SK-N-SH (cell line): ENCODE results near the gene KRTAP4-12. TPM values are rescaled to one million over a fixed set of nuclear protein-coding genes. Genes with fewer than 3 reads are reported as not detected.
"Not testable (repeated sequence)": the region's sequence is repeated elsewhere in the genome, so short reads cannot be mapped to it uniquely, and the experiment has no call there.

Experiments used
- CTCF ChIA-PET: fragments of 300-600, 350-600 bp; formaldehyde crosslinking; extraction: SDS; loops from one replicate; lab custom pipeline; 2021; lab: Yijun Ruan, JAX
- POLR2A ChIA-PET: fragments of 350-600 bp; sonication (Branson Sonifier 250); formaldehyde crosslinking; extraction: SDS; loops from one replicate; lab custom pipeline; 2020; ENCODE audit warnings: antibody characterized with exemption, inconsistent platforms; lab: Yijun Ruan, JAX
- DNase-seq: peaks from one replicate; pipeline ENCODE4 v3.0.0; 2012
- H2AFZ ChIP-seq: fragments of 200-600 bp; sonication (generic); 2 replicates; pipeline ENCODE4 v1.8.1; 2016; ENCODE audit warnings: antibody characterized with exemption, mild to moderate bottlenecking, low read depth
- H3F3A ChIP-seq: fragments of 200-600 bp; sonication (generic); replicated peaks from 2 replicates; pipeline ENCODE3; 2016; ENCODE audit warnings: antibody characterized with exemption, mild to moderate bottlenecking; ENCODE audit not compliant: insufficient read depth
- H3K27ac ChIP-seq, 2 experiments: fragments of 200-500 bp in 1 of 2; fragments of 200-600 bp in 1 of 2; sonication (Bioruptor generic) in 1 of 2; sonication (generic), shearing (Covaris generic) in 1 of 2; 2 replicates each; pipeline versions ENCODE4 v1.5.1 to v1.6.1; 2014 to 2016; ENCODE audit warnings: low read depth in 2 of 2, inconsistent platforms in 1 of 2, low read length in 1 of 2, mild to moderate bottlenecking in 1 of 2, mixed read lengths in 1 of 2
- H3K27me3 ChIP-seq: fragments of 200-600 bp; sonication (generic), shearing (Covaris generic); 2 replicates; pipeline ENCODE4 v1.6.1; 2016; ENCODE audit warnings: mixed run types; ENCODE audit not compliant: insufficient read depth
- H3K36me3 ChIP-seq, 2 experiments: fragments of 200-500 bp in 1 of 2; fragments of 200-600 bp in 1 of 2; sonication (Bioruptor generic) in 1 of 2; sonication (generic) in 1 of 2; replicated peaks in 1 of 2; 2 replicates each; pipeline versions ENCODE3 to v1.5.1; 2014 to 2016; ENCODE audit warnings: low read length in 1 of 2, mild to moderate bottlenecking in 1 of 2; ENCODE audit not compliant: insufficient read depth in 2 of 2, control insufficient read depth in 1 of 2
- H3K4me1 ChIP-seq, 2 experiments: fragments of 200-500 bp in 1 of 2; fragments of 200-600 bp in 1 of 2; sonication (Bioruptor generic) in 1 of 2; sonication (generic), shearing (Covaris generic) in 1 of 2; 2 replicates each; pipeline versions ENCODE4 v1.5.1 to v1.6.1; 2014 to 2016; ENCODE audit warnings: low read depth in 1 of 2, low read length in 1 of 2, mixed run types in 1 of 2; ENCODE audit not compliant: insufficient read depth in 2 of 2, control insufficient read depth in 1 of 2
- H3K4me2 ChIP-seq: fragments of 200-600 bp; sonication (generic), shearing (Covaris generic); 2 replicates; pipeline ENCODE4 v1.6.1; 2017; ENCODE audit warnings: mixed run types
- H3K4me3 ChIP-seq, 2 experiments: fragments of 200-500 bp in 1 of 2; fragments of 200-600 bp in 1 of 2; sonication (Bioruptor generic) in 1 of 2; sonication (generic), shearing (Covaris generic) in 1 of 2; 2 replicates each; pipeline versions ENCODE4 v1.5.1 to v1.8.1; 2014 to 2016; ENCODE audit warnings: low read depth in 2 of 2, inconsistent platforms in 1 of 2, low read length in 1 of 2, mild to moderate bottlenecking in 1 of 2, mixed read lengths in 1 of 2, moderate library complexity in 1 of 2
- H3K79me2 ChIP-seq: fragments of 200-600 bp; sonication (generic); 2 replicates; pipeline ENCODE4 v1.8.1; 2017; ENCODE audit warnings: mild to moderate bottlenecking; ENCODE audit not compliant: insufficient read depth
- H3K9ac ChIP-seq: fragments of 200-600 bp; sonication (generic); 2 replicates; pipeline ENCODE4 v1.6.1; 2017; ENCODE audit warnings: mixed run types
- H3K9me2 ChIP-seq: fragments of 200-600 bp; sonication (generic); 2 replicates; pipeline ENCODE4 v1.6.1; 2017; ENCODE audit warnings: mixed run types
- H3K9me3 ChIP-seq: fragments of 200-600 bp; sonication (generic); 2 replicates; pipeline ENCODE4 v1.6.1; 2017; ENCODE audit warnings: mixed run types, mild to moderate bottlenecking, moderate library complexity
- H4K20me1 ChIP-seq: fragments of 200-600 bp; sonication (generic); 2 replicates; pipeline ENCODE4 v1.6.1; 2017; ENCODE audit warnings: mild to moderate bottlenecking, mixed run types; ENCODE audit not compliant: insufficient read depth
- EP300 ChIP-seq, 2 experiments: IDR thresholded peaks; 2 replicates each; pipeline versions ENCODE4 v1.4.0 to v1.6.1; 2012; ENCODE audit warnings: borderline replicate concordance in 1 of 2, low read depth in 1 of 2, low read length in 1 of 2
- FOXM1 ChIP-seq: IDR thresholded peaks from 2 replicates; pipeline ENCODE4 v1.4.0; 2012; ENCODE audit warnings: low read depth, mild to moderate bottlenecking
- MXI1 ChIP-seq: IDR thresholded peaks from 2 replicates; pipeline ENCODE4 v1.6.1; 2012; ENCODE audit warnings: mild to moderate bottlenecking, low read depth, low read length, improper control_type of control experiment
- NFIC ChIP-seq: IDR thresholded peaks from 2 replicates; pipeline ENCODE4 v1.4.0; 2012; ENCODE audit warnings: borderline replicate concordance
- POLR2AphosphoS5 ChIP-seq: IDR thresholded peaks from 2 replicates; pipeline ENCODE4 v1.6.1; 2012; ENCODE audit warnings: low read depth, low read length
- RAD21 ChIP-seq: IDR thresholded peaks from 2 replicates; pipeline ENCODE4 v1.6.1; 2012; ENCODE audit warnings: mild to moderate bottlenecking, low read length
- REST ChIP-seq: IDR thresholded peaks from 2 replicates; pipeline ENCODE4 v1.6.1; 2012; ENCODE audit warnings: mild to moderate bottlenecking, low read depth, low read length, moderate library complexity
- SIN3A ChIP-seq: IDR thresholded peaks from 2 replicates; pipeline ENCODE4 v1.6.1; 2012; ENCODE audit warnings: low read depth, mild to moderate bottlenecking, low read length, moderate library complexity, borderline replicate concordance
- SMC3 ChIP-seq: IDR thresholded peaks from 2 replicates; pipeline ENCODE4 v1.6.1; 2012; ENCODE audit warnings: low read depth, low read length, improper control_type of control experiment
- TCF12 ChIP-seq: IDR thresholded peaks from 2 replicates; pipeline ENCODE4 v1.4.0; 2012
- TEAD4 ChIP-seq: IDR thresholded peaks from 2 replicates; pipeline ENCODE4 v1.4.0; 2012; ENCODE audit warnings: mild to moderate bottlenecking, borderline replicate concordance; ENCODE audit not compliant: insufficient read depth
- WGBS: methylation state at CpG from one replicate; pipeline ENCODE4 v1.1.6; 2017; ENCODE audit warnings: low lambda C conversion rate; 5-methylcytosine and 5-hydroxymethylcytosine counted together
- polyA plus RNA-seq, 3 experiments: library from polyadenylated mRNA; depleted of rRNA; stranded (reverse); fragments of >200 nt; gene quantifications; 2 replicates each; pipeline ENCODE4 v1.2.3, GENCODE V29; 2012

The KRTAP4-12 gene
- polyA plus RNA-seq (2012; rRNA removed): not detected in 2 replicates
- not detected in 2 replicates for polyA plus RNA-seq (2012; cell fraction: cytosol; rRNA removed)
- not detected in 2 replicates for polyA plus RNA-seq (2012; cell fraction: nucleus; rRNA removed)

GRCh38 chr17:41123991-41124371 lies at the start of gene KRTAP4-12:
KRTAP4-12 (minus strand) TSS chr17:41124182; CDS start chr17:41124122, 60 bp downstream.
- POLR2A ChIA-PET, DNase-seq: not testable (repeated sequence)
- CTCF ChIA-PET: interaction anchor here (1.0 kb wide), 1 partner anchor 425 kb away, joined by 4 read pairs; no protein-coding TSS in a partner anchor

GRCh38 chr17:41171886-41172285 lies 47.9 kb upstream of the KRTAP4-12 start:
- no peaks in the 10 kb centered on the region for H3K4me1 ChIP-seq
- no peak overlapping the region for H3K4me3 ChIP-seq
- no peaks in the 10 kb centered on the region for H3K36me3 ChIP-seq
- no peaks in the 10 kb centered on the region for H3F3A ChIP-seq
- no peaks in the 10 kb centered on the region for H3K79me2 ChIP-seq
- no peaks in the 10 kb centered on the region for H3K9me3 ChIP-seq
- TF ChIP-seq POLR2AphosphoS5: no peak
- TF ChIP-seq TCF12: no peak
- TF ChIP-seq REST: no peak
- TF ChIP-seq SIN3A: no peak
- no peak for TF ChIP-seq EP300 (IDR thresholded peaks at IDR 0.05; ENCODE audit: borderline replicate concordance in 1 of 2, low read depth in 1 of 2, low read length in 1 of 2)
- TF ChIP-seq TEAD4: no peak
- TF ChIP-seq FOXM1: no peak
- no peak for TF ChIP-seq SMC3
- no peak for TF ChIP-seq NFIC
- TF ChIP-seq MXI1: no peak
- no peak for TF ChIP-seq RAD21
- TF ChIP-seq, all 33 proteins: peak for 0
- ChIA-PET POLR2A (no interaction called here), CTCF (no interaction called here)
- Histone ChIP-seq H2AFZ (no peak overlapping the region), H3K27ac (no peak overlapping the region), H3K9ac (no peak overlapping the region), H4K20me1 (no peaks in the 10 kb centered on the region), H3K9me2 (no peaks in the 10 kb centered on the region), H3K27me3 (peaks cover 54% of the 10 kb centered on the region), H3K4me2 (no peak overlapping the region)
- WGBS: 15% methylated on average over 2 of the region's 2 CpGs
- DNase-seq: no peak

More at GRCh38 chr17:41123991-41124371, at the start of gene KRTAP4-12:
- H3K4me1 ChIP-seq, H4K20me1 ChIP-seq, H3K27ac ChIP-seq, H3K79me2 ChIP-seq, H3K4me3 ChIP-seq, H3F3A ChIP-seq, H3K27me3 ChIP-seq, H3K9ac ChIP-seq, H3K9me2 ChIP-seq, H3K4me2 ChIP-seq, H3K9me3 ChIP-seq, H2AFZ ChIP-seq, H3K36me3 ChIP-seq: not testable (repeated sequence)
- WGBS: no CpG with 5 or more reads among the region's 3 CpGs
